SK-N-SH treated with all-trans-retinoic acid at 6 μM for 48 hours (cell line): ENCODE measurements around the gene VN1R5.
"Not testable (repeated sequence)": the region's sequence is repeated elsewhere in the genome, so short reads cannot be mapped to it uniquely, and the experiment has no call there.

Experiments used
- ATAC-seq: fragments of 200-7000 bp; cut with Tn5 transposase; 3 replicates; pipeline ENCODE4 v1.9.1; 2020; ENCODE audit warnings: mild to moderate bottlenecking, moderate library complexity
- CREB5 ChIP-seq: fragments of 250-450 bp; sonication (Bioruptor Pico); IDR thresholded peaks from 2 replicates; pipeline ENCODE4 v1.5.1; 2020; ENCODE audit warnings: low read depth, mild to moderate bottlenecking, moderate library complexity
- CSDC2 ChIP-seq: fragments of 250-450 bp; sonication (Bioruptor Pico); IDR thresholded peaks from 2 replicates; pipeline ENCODE4 v1.5.0; 2020; ENCODE audit warnings: mild to moderate bottlenecking, moderate library complexity
- CSRNP3 ChIP-seq: fragments of 250-450 bp; sonication (Bioruptor Pico); IDR thresholded peaks from 2 replicates; pipeline ENCODE4 v1.5.1; 2021; ENCODE audit warnings: mild to moderate bottlenecking, moderate library complexity
- GLIS3 ChIP-seq: fragments of 250-450 bp; sonication (Bioruptor Pico); IDR thresholded peaks from 2 replicates; pipeline ENCODE4 v1.5.0; 2020; ENCODE audit warnings: mild to moderate bottlenecking, moderate library complexity
- ISL1 ChIP-seq: fragments of 250-450 bp; sonication (Bioruptor Pico); IDR thresholded peaks from 2 replicates; pipeline ENCODE4 v2.1.2; 2022; ENCODE audit warnings: mild to moderate bottlenecking, moderate library complexity
- PATZ1 ChIP-seq: fragments of 250-450 bp; sonication (Bioruptor Pico); IDR thresholded peaks from 2 replicates; pipeline ENCODE4 v1.8.0; 2020; ENCODE audit warnings: mild to moderate bottlenecking, moderate library complexity, borderline replicate concordance
- RARB ChIP-seq: fragments of 250-450 bp; sonication (Bioruptor Pico); IDR thresholded peaks from 2 replicates; pipeline ENCODE4 v1.8.0; 2021; ENCODE audit warnings: mild to moderate bottlenecking, moderate library complexity
- SNAI2 ChIP-seq: fragments of 250-450 bp; sonication (Bioruptor Pico); IDR thresholded peaks from 2 replicates; pipeline ENCODE4 v1.5.0; 2020; ENCODE audit warnings: mild to moderate bottlenecking, moderate library complexity
- TCF4 ChIP-seq: fragments of 250-450 bp; sonication (Bioruptor Pico); IDR thresholded peaks from 2 replicates; pipeline ENCODE4 v1.8.0; 2021; ENCODE audit warnings: mild to moderate bottlenecking, moderate library complexity, borderline replicate concordance
- TSHZ2 ChIP-seq: fragments of 250-450 bp; sonication (Bioruptor Pico); IDR thresholded peaks from 2 replicates; pipeline ENCODE4 v1.5.0; 2020; ENCODE audit warnings: mild to moderate bottlenecking, moderate library complexity
- ZC3H10 ChIP-seq: fragments of 250-450 bp; sonication (Bioruptor Pico); IDR thresholded peaks from 2 replicates; pipeline ENCODE4 v1.5.1; 2021; ENCODE audit warnings: mild to moderate bottlenecking, moderate library complexity
- ZFP30 ChIP-seq: fragments of 450-650 bp; formaldehyde crosslinking; IDR thresholded peaks from 2 replicates; pipeline ENCODE4 v1.5.0; 2022; ENCODE audit warnings: mild to moderate bottlenecking, moderate library complexity
- ZNF565 ChIP-seq: fragments of 450-650 bp; formaldehyde crosslinking; conservative IDR thresholded peaks from 2 replicates; pipeline ENCODE4 v1.5.0; 2020; ENCODE audit warnings: low read depth, mild to moderate bottlenecking, moderate library complexity
- ZNF70 ChIP-seq: fragments of 450-650 bp; formaldehyde crosslinking; IDR thresholded peaks from 2 replicates; pipeline ENCODE4 v1.5.0; 2020; ENCODE audit warnings: mild to moderate bottlenecking, moderate library complexity
- ZNF8 ChIP-seq: fragments of 450-650 bp; formaldehyde crosslinking; IDR thresholded peaks from 2 replicates; pipeline ENCODE4 v1.5.0; 2020; ENCODE audit warnings: mild to moderate bottlenecking, moderate library complexity

Gene VN1R5

GRCh38 chr1:247286134-247286670, 30.3 kb downstream of the VN1R5 start (continued):
- TF ChIP-seq CREB5 (no peak), TCF4 (CRISPR knock-in tag) (no peak), GLIS3 (CRISPR knock-in tag) (no peak)

- no peak for ATAC-seq
- TF ChIP-seq ISL1 (no peak), ZNF8 (CRISPR knock-in tag) (no peak), TSHZ2 (no peak), ZNF70 (CRISPR knock-in tag) (no peak), ZC3H10 (CRISPR knock-in tag) (no peak), GLIS3 (CRISPR knock-in tag) (no peak), CREB5 (no peak), SNAI2 (CRISPR knock-in tag) (no peak)
- TF ChIP-seq, all 23 proteins: peak for 0
These were observed 31.6 kb downstream of the VN1R5 start for GRCh38 chr1:247287460-247287859.

GRCh38 chr1:247288341-247288740, 32.5 kb downstream of the VN1R5 start:
- TF ChIP-seq ZNF565 (CRISPR knock-in tag) (no peak), CREB5 (no peak), PATZ1 (no peak), ZNF70 (CRISPR knock-in tag) (no peak), RARB (CRISPR knock-in tag) (no peak), SNAI2 (CRISPR knock-in tag) (no peak), CSDC2 (no peak), ZFP30 (no peak)
- TF ChIP-seq, all 23 proteins: peak for 0
- no peak for ATAC-seq

- not testable (repeated sequence) for ATAC-seq
These were observed 33.5 kb downstream of the VN1R5 start for GRCh38 chr1:247289274-247289892.

- no peak for ATAC-seq
- TF ChIP-seq SNAI2 (CRISPR knock-in tag) (no peak), CSRNP3 (CRISPR knock-in tag) (no peak), ZNF70 (CRISPR knock-in tag) (no peak), ZC3H10 (CRISPR knock-in tag) (no peak), ISL1 (no peak), PATZ1 (no peak)
These were observed 34.7 kb downstream of the VN1R5 start for GRCh38 chr1:247290576-247290975.
